Measurements from ENCODE around the gene TIMP3. TPM values are rescaled to one million over a fixed set of nuclear protein-coding genes. Genes with fewer than 3 reads are reported as not detected.
"Not testable (repeated sequence)": the region's sequence is repeated elsewhere in the genome, so short reads cannot be mapped to it uniquely, and the experiment has no call there.

TIMP3 gene
- total and polyA plus RNA-seq, 2 donors (not counting 3 experiments of a cell fraction or from before 2014, with no cell fraction given), result 0.22 to 2.0 TPM

- TF ChIP-seq POLR2A (IDR thresholded peaks at IDR 0.05; ENCODE audit: low read depth, low read length) (no peak), JUN (IDR thresholded peaks at IDR 0.05; ENCODE audit: borderline replicate concordance, insufficient read depth, insufficient read length, low read depth) (no peak), GATA2 (IDR thresholded peaks at IDR 0.05; ENCODE audit: insufficient read depth, insufficient read length, low read depth, low read length) (no peak)
- dilution Hi-C loops (cut with MboI; ENCODE audit: extremely low pct_ligation_motif_present, low sequenced_read_pairs) (no loop called here), intact Hi-C loops (cut with micrococcal nuclease) (no loop called here)
- Histone ChIP-seq H3K27me3 (ENCODE audit: control insufficient read depth in 2 of 2, insufficient read depth in 2 of 2, low read length in 2 of 2) (no peaks in the 10 kb centered on the region), H2AFZ (ENCODE audit: low read depth, low read length) (no peak overlapping the region), H3K4me3 (replicated peaks in 1 of 3; ENCODE audit: insufficient read depth in 1 of 3, low read depth in 1 of 3, low read length in 3 of 3) (no peak overlapping the region), H3K4me2 (ENCODE audit: insufficient read depth, low read length) (no peak overlapping the region), H3K36me3 (ENCODE audit: control insufficient read depth in 2 of 2, extremely low read depth in 1 of 2, insufficient read depth in 2 of 2, low read length in 2 of 2) (no peaks in the 10 kb centered on the region), H4K20me1 (replicated peaks; ENCODE audit: control insufficient read depth, extremely low read depth, insufficient read depth, low read length) (no peaks in the 10 kb centered on the region), H3K9me3 (replicated peaks; ENCODE audit: control insufficient read depth, insufficient read depth, low read length) (peaks cover 1% of the 10 kb centered on the region), H3K9me1 (replicated peaks; ENCODE audit: control insufficient read depth, extremely low read depth, insufficient read depth, low read length) (no peaks in the 10 kb centered on the region), H3K9ac (replicated peaks; ENCODE audit: extremely low read depth, insufficient read depth, low read length) (no peak overlapping the region), H3K4me1 (ENCODE audit: control insufficient read depth, extremely low read depth, insufficient read depth, low read length) (no peaks in the 10 kb centered on the region), H3K79me2 (ENCODE audit: control insufficient read depth, insufficient read depth, low read length) (no peaks in the 10 kb centered on the region), H3K27ac (ENCODE audit: insufficient read depth, low read depth, low read length) (no peak overlapping the region)
- DNase-seq (ENCODE audit: low read depth, low spot score) (no peak), FAIRE-seq (no peak)
- POLR2A ChIA-PET, result no interaction called here
- CTCF ChIA-PET, result no interaction called here
- no TSS peak for BruUV-seq (replicated peaks)
Measured at GRCh38 chr22:32870474-32870873, 69.0 kb downstream of the TIMP3 start.

- H3K79me2 ChIP-seq (ENCODE audit: control insufficient read depth, insufficient read depth, low read length); CTCF ChIA-PET; BruUV-seq (replicated peaks); H3K4me1 ChIP-seq (ENCODE audit: control insufficient read depth, extremely low read depth, insufficient read depth, low read length); intact Hi-C loops (cut with micrococcal nuclease); H3K4me2 ChIP-seq (ENCODE audit: insufficient read depth, low read length); H4K20me1 ChIP-seq (replicated peaks; ENCODE audit: control insufficient read depth, extremely low read depth, insufficient read depth, low read length); H3K27ac ChIP-seq (ENCODE audit: insufficient read depth, low read depth, low read length); H3K4me3 ChIP-seq (replicated peaks in 1 of 3; ENCODE audit: insufficient read depth in 1 of 3, low read depth in 1 of 3, low read length in 3 of 3); H3K36me3 ChIP-seq (ENCODE audit: control insufficient read depth in 2 of 2, extremely low read depth in 1 of 2, insufficient read depth in 2 of 2, low read length in 2 of 2); dilution Hi-C loops (cut with MboI; ENCODE audit: extremely low pct_ligation_motif_present, low sequenced_read_pairs); H3K9me3 ChIP-seq (replicated peaks; ENCODE audit: control insufficient read depth, insufficient read depth, low read length); H3K27me3 ChIP-seq (ENCODE audit: control insufficient read depth in 2 of 2, insufficient read depth in 2 of 2, low read length in 2 of 2); POLR2A ChIA-PET; H3K9ac ChIP-seq (replicated peaks; ENCODE audit: extremely low read depth, insufficient read depth, low read length); H3K9me1 ChIP-seq (replicated peaks; ENCODE audit: control insufficient read depth, extremely low read depth, insufficient read depth, low read length); DNase-seq (ENCODE audit: low read depth, low spot score); H2AFZ ChIP-seq (ENCODE audit: low read depth, low read length); FAIRE-seq: not testable (repeated sequence)
Measured at GRCh38 chr22:32873604-32874003, 72.1 kb downstream of the TIMP3 start.
